GM12891 (cell line): ENCODE data around the gene GPRC6A.

Experiments used
- POLR2A ChIP-seq: IDR thresholded peaks from 2 replicates; pipeline ENCODE4 v1.6.1; 2011; ENCODE audit warnings: low read depth, low read length, control low read depth
- POU2F2 ChIP-seq: IDR thresholded peaks from 2 replicates; pipeline ENCODE4 v1.6.1; 2011; ENCODE audit warnings: low read depth, mild to moderate bottlenecking, control low read depth, low read length, moderate library complexity
- TAF1 ChIP-seq: IDR thresholded peaks from 2 replicates; pipeline ENCODE4 v1.6.1; 2011; ENCODE audit warnings: low read depth, low read length, control low read depth

DNA sequence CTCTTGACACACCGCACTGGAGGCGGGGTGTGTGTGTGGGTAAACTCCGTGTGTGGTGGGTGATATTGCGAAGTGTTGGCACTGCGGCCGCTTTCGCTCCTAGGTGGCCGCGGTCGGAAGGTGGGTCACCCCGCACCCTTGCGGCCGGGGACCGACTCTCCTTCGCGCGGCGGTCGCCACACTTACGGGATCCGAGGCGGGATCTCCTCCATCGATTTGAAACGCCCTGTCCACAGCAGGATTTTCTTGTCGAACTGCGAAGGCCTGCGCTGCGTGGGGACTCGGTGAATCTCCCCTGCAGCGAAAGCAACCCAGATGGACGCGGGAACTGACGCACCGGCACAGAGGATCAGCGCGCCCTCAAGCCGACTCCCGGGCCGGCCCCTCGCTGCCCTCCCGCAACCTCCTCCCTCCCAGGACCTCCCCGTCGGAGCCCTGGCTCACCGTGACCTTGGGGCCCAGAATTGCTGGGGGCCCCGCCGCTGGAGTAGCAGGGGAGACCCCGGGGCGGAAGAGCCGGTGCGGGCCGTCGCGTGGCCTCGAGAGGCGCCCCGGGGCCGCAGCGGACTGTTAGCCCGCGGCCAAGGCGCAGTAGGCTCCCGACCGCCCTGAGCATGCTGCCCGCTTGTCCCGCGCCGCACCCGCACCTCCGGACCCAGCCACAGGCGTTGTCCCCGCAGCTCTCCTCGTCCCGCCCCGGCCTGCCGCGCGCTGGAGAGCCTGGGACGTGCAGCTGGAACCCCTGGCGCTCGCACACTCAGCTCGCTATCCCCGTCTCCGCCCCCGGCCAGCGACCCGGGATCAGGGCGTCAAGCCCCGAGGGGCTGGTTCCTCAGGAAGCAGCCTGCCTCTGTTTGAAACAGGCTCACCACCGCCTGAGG is 63.7 kb downstream of the GPRC6A start, which contains the start of gene FAM162B:
- TF ChIP-seq POU2F2 (no peak), POLR2A (no peak), TAF1 (no peak)
